Muscle layer of duodenum (tissue), 2 donors: ENCODE measurements around the gene AP4M1.
"Not testable (repeated sequence)": the region's sequence is repeated elsewhere in the genome, so short reads cannot be mapped to it uniquely, and the experiment has no call there.

Experiments used
- H3K27ac ChIP-seq: one replicate; pipeline ENCODE4 v1.7.0; 2013; ENCODE audit warnings: mild to moderate bottlenecking, low read length
- H3K27me3 ChIP-seq: one replicate; pipeline ENCODE4 v1.7.0; 2013; ENCODE audit warnings: low read depth, mild to moderate bottlenecking, control low read depth, low read length
- H3K36me3 ChIP-seq, 2 donors: one replicate each; pipeline ENCODE4 v1.7.0; 2013; ENCODE audit warnings: low read length in 2 of 2, control low read depth in 1 of 2, mild to moderate bottlenecking in 1 of 2; ENCODE audit not compliant: insufficient read depth in 2 of 2, control insufficient read depth in 1 of 2
- H3K4me1 ChIP-seq, 2 donors: one replicate each; pipeline ENCODE4 v1.7.0; 2013; ENCODE audit warnings: low read length in 2 of 2, mild to moderate bottlenecking in 2 of 2, control low read depth in 1 of 2, moderate library complexity in 1 of 2; ENCODE audit not compliant: insufficient read depth in 2 of 2, control insufficient read depth in 1 of 2
- H3K4me3 ChIP-seq, 2 donors: one replicate each; pipeline ENCODE4 v1.7.0; 2013; ENCODE audit warnings: low read length in 2 of 2, low read depth in 1 of 2, mild to moderate bottlenecking in 1 of 2
- H3K9me3 ChIP-seq, 2 donors: one replicate each; pipeline ENCODE4 v1.7.0; 2013; ENCODE audit warnings: low read length in 2 of 2, control low read depth in 1 of 2, mild to moderate bottlenecking in 1 of 2; ENCODE audit not compliant: control insufficient read depth in 1 of 2
- donor health status: healthy.

The AP4M1 gene

GRCh38 chr7:100126239-100126930, 24.9 kb downstream of the AP4M1 start:
- peaks cover 0 to 3% of the 10 kb centered on the region in 2 donors for H3K36me3 ChIP-seq
- H3K9me3 ChIP-seq = no peaks in the 10 kb centered on the region
- peak overlapping the region; percentile 91 to 93 for H3K4me3 ChIP-seq
- H3K27ac ChIP-seq = peak overlapping the region; percentile 96
- H3K27me3 ChIP-seq = no peaks in the 10 kb centered on the region
- peaks cover 7 to 18% of the 10 kb centered on the region in 2 donors for H3K4me1 ChIP-seq

- Histone ChIP-seq H3K27me3 (no peaks in the 10 kb centered on the region), H3K27ac (peak within 1 kb of the TSS; percentile 96), H3K4me3 (peak within 1 kb of the TSS; percentile 91 to 93), H3K36me3 (peaks cover 0 to 3% of the 10 kb centered on the region in 2 donors), H3K9me3 (no peaks in the 10 kb centered on the region), H3K4me1 (peaks cover 7 to 18% of the 10 kb centered on the region in 2 donors)
Measured at GRCh38 chr7:100126931-100127865, 25.8 kb downstream of the AP4M1 start, which contains the start of gene MBLAC1. Gene MBLAC1, plus strand, starts transcription at chr7:100126967. Its CDS starts 429 bp downstream, at chr7:100127396.

DNA sequence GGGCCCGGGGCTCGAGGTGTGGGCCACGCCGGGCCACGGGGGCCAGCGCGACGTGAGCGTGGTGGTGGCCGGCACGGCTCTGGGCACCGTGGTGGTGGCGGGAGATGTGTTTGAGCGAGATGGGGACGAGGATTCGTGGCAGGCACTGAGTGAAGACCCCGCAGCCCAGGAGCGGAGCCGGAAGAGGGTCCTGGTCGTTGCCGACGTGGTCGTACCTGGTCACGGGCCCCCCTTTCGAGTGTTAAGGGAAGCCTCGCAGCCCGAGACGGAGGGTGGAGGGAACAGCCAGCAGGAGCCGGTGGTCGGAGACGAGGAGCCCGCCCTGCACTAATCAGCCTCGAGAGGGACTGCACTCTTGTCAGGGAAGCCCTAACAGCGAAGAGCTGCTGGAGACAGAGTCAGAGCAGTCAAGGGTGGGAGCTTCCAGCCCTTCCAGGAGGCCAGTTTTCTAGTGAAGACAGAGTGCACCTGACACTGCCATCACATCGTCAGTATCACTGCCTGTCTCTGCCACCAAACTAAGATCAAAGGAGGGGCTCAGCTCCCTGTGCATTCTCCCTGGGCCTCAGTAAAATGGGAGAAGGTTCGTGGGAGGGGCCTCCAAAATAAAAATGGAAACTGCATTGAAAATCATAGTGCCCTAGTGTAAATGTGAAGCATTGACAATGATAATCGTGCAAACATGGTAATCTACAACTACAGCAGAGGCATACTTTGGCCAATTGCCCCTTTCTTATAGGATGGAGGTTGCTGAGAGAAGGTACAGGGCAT, 26.6 kb downstream of the AP4M1 start:
- Histone ChIP-seq H3K9me3 (no peaks in the 10 kb centered on the region), H3K4me3 (peak overlapping the region; percentile 91 to 93), H3K4me1 (peaks cover 7 to 18% of the 10 kb centered on the region in 2 donors), H3K36me3 (peaks cover 0 to 3% of the 10 kb centered on the region in 2 donors), H3K27ac (no peak overlapping the region), H3K27me3 (no peaks in the 10 kb centered on the region)

- H3K9me3 ChIP-seq = no peaks in the 10 kb centered on the region
- peaks cover 0 to 3% of the 10 kb centered on the region in 2 donors for H3K36me3 ChIP-seq
- no peak overlapping the region for H3K27ac ChIP-seq
- no peaks in the 10 kb centered on the region for H3K27me3 ChIP-seq
- H3K4me1 ChIP-seq = peaks cover 7 to 18% of the 10 kb centered on the region in 2 donors
- no peak overlapping the region for H3K4me3 ChIP-seq
Measured at GRCh38 chr7:100128637-100128963, 27.2 kb downstream of the AP4M1 start.

DNA sequence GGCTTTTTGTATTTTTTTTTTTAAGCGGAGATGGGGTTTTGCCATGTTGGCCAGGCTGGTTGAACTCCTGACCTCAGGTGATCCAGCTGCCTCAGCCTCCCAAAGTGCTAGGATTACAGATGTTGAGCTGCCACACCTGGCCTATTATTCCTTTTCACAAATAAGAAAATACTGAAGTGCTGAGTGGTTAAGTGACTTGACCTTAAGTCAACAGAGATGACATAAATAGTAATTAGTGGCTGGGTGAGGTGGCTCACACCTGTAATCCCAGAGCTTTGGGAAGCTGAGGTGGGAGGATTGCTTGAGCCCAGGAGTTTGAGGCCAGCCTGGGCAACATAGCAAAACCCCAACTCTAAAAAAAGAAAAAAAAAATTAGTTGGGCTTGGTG, 28.8 kb downstream of the AP4M1 start:
- not testable (repeated sequence) for H3K4me3 ChIP-seq, H3K36me3 ChIP-seq
- peaks cover 2 to 18% of the 10 kb centered on the region in 2 donors for H3K4me1 ChIP-seq

GRCh38 chr7:100130608-100131453, 29.4 kb downstream of the AP4M1 start:
- peak overlapping the region in 1 of 2 donors; percentile 33 for H3K4me3 ChIP-seq
- H3K36me3 ChIP-seq = peaks cover 0 to 3% of the 10 kb centered on the region in 2 donors
- peak overlapping the region; percentile 5 for H3K27ac ChIP-seq
- H3K9me3 ChIP-seq = no peaks in the 10 kb centered on the region
- no peaks in the 10 kb centered on the region for H3K27me3 ChIP-seq
- H3K4me1 ChIP-seq = peaks cover 0 to 18% of the 10 kb centered on the region in 2 donors

More for the DNA sequence above, 28.8 kb downstream of the AP4M1 start:
- H3K27me3 ChIP-seq, H3K9me3 ChIP-seq: not testable (repeated sequence)
- H3K27ac ChIP-seq = peak overlapping the region; percentile 5

GRCh38 chr7:100132126-100132525, 30.7 kb downstream of the AP4M1 start:
- Histone ChIP-seq H3K27me3 (no peaks in the 10 kb centered on the region), H3K36me3 (no peaks in the 10 kb centered on the region), H3K9me3 (no peaks in the 10 kb centered on the region), H3K4me1 (peaks cover 0 to 12% of the 10 kb centered on the region in 2 donors), H3K27ac (no peak overlapping the region), H3K4me3 (no peak overlapping the region)

GRCh38 chr7:100132697-100133151, 31.3 kb downstream of the AP4M1 start:
- no peak overlapping the region for H3K4me3 ChIP-seq
- no peaks in the 10 kb centered on the region for H3K27me3 ChIP-seq
- H3K4me1 ChIP-seq = peaks cover 0 to 12% of the 10 kb centered on the region in 2 donors
- H3K27ac ChIP-seq = no peak overlapping the region
- no peaks in the 10 kb centered on the region for H3K9me3 ChIP-seq
- H3K36me3 ChIP-seq = no peaks in the 10 kb centered on the region

- H3K36me3 ChIP-seq = no peaks in the 10 kb centered on the region
- H3K9me3 ChIP-seq = no peaks in the 10 kb centered on the region
- no peak overlapping the region for H3K4me3 ChIP-seq
- H3K4me1 ChIP-seq = no peaks in the 10 kb centered on the region
- peak overlapping the region; percentile 36 for H3K27ac ChIP-seq
- H3K27me3 ChIP-seq = no peaks in the 10 kb centered on the region
Measured at GRCh38 chr7:100137851-100138760, 36.7 kb downstream of the AP4M1 start.
